ENCODE data around the gene NPAS3. TPM values are rescaled to one million over a fixed set of nuclear protein-coding genes. Genes with fewer than 3 reads are reported as not detected.

The NPAS3 gene
- total RNA-seq, 2 experiments from 2014 or later, result not detected

DNA sequence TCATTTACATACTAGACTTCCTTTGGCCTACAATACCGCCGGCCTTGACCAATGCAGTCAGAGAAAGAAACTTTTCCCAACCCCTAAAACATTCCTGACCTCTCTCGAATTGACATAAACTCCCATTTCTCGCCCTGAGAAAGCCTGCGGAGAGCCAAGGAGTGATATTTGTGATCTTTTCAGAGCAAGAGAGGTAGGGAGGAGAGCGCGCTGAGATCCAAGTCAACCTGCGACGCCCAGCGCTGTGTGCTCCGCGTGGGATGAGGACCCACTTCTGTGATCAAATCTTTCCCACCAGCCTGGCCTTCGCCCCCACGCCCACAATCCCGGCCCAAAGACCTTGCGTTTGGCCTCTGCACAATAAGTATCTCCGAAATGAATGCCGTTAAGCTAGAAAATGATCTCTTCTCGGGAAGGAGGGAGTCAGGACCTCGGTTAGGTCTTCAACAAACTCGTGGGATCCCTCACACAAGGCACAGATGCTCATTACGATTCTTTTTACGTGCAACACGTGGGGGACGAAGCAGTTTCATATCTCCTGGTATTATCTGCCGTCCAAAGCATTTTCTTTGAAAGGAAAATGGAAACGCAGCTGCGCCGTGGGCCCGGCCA lies 6.3 kb upstream of the NPAS3 start:
- DNase-seq (no peak), ATAC-seq (no peak)
- peaks cover 2% of the 10 kb centered on the region for H3K36me3 Mint-ChIP-seq (ENCODE audit: low read depth)
- H3K9me3 Mint-ChIP-seq (ENCODE audit: insufficient read depth), result no peaks in the 10 kb centered on the region
- peaks cover 11% of the 10 kb centered on the region for H3K4me1 Mint-ChIP-seq (ENCODE audit: low read depth)
- H3K27ac Mint-ChIP-seq, result no peak overlapping the region
- POLR2A ChIA-PET, result no interaction called here
- CTCF ChIA-PET, result no interaction called here
- peaks cover 49% of the 10 kb centered on the region for H3K27me3 Mint-ChIP-seq (ENCODE audit: low read depth)
- no peak overlapping the region for H3K4me3 Mint-ChIP-seq

DNA sequence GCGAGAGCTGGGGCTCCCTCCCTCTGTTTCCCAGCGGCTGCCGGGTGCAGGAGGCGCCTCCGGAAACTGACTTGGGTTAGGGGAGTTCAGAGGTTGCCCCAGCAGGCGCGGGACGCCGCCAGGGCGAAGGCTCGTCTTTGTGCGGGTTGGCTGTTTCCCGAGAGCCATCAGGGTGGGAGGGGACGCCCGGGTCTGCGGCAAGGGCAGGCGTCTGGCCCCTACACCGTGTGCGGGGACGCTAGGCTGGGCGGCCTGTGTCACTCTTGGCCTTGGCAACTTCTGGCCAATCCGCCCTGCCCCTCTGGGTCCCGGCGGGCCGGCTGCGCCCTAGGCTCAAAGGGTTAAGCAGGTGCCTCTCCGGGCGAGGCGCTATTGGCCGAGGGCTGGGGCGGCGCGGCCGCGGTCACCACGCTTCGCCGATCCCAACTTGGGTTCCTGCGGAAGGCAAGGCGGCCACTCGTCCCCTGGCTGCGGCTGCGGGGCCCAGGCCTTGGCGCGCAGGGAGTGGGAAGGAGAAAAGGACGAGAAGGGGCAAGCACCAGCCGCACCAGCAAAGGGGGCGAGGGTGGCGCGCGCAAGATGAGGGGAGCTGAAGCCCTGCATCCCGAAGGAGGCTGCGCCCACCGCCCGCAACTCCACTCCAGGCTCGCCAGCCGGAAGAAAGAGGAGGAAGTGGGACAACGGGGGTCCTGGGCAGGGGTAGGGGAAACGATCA lies 5.6 kb upstream of the NPAS3 start:
- CTCF ChIA-PET, result no interaction called here
- no peak overlapping the region for H3K4me3 Mint-ChIP-seq
- no peaks in the 10 kb centered on the region for H3K9me3 Mint-ChIP-seq (ENCODE audit: insufficient read depth)
- peaks cover 55% of the 10 kb centered on the region for H3K27me3 Mint-ChIP-seq (ENCODE audit: low read depth)
- no peak for ATAC-seq
- H3K27ac Mint-ChIP-seq, result no peak overlapping the region
- peaks cover 2% of the 10 kb centered on the region for H3K36me3 Mint-ChIP-seq (ENCODE audit: low read depth)
- POLR2A ChIA-PET, result no interaction called here
- DNase-seq, result no peak
- H3K4me1 Mint-ChIP-seq (ENCODE audit: low read depth), result peaks cover 11% of the 10 kb centered on the region

GRCh38 chr14:32933629-32934072 lies 5.0 kb upstream of the NPAS3 start:
- H3K9me3 Mint-ChIP-seq (ENCODE audit: insufficient read depth), result no peaks in the 10 kb centered on the region
- H3K27me3 Mint-ChIP-seq (ENCODE audit: low read depth), result peaks cover 59% of the 10 kb centered on the region
- POLR2A ChIA-PET, result no interaction called here
- CTCF ChIA-PET, result no interaction called here
- H3K4me3 Mint-ChIP-seq, result peak overlapping the region; percentile 52
- no peak overlapping the region for H3K27ac Mint-ChIP-seq
- ATAC-seq (no peak), DNase-seq (no peak)
- H3K36me3 Mint-ChIP-seq (ENCODE audit: low read depth), result peaks cover 2% of the 10 kb centered on the region
- peaks cover 15% of the 10 kb centered on the region for H3K4me1 Mint-ChIP-seq (ENCODE audit: low read depth)

DNA sequence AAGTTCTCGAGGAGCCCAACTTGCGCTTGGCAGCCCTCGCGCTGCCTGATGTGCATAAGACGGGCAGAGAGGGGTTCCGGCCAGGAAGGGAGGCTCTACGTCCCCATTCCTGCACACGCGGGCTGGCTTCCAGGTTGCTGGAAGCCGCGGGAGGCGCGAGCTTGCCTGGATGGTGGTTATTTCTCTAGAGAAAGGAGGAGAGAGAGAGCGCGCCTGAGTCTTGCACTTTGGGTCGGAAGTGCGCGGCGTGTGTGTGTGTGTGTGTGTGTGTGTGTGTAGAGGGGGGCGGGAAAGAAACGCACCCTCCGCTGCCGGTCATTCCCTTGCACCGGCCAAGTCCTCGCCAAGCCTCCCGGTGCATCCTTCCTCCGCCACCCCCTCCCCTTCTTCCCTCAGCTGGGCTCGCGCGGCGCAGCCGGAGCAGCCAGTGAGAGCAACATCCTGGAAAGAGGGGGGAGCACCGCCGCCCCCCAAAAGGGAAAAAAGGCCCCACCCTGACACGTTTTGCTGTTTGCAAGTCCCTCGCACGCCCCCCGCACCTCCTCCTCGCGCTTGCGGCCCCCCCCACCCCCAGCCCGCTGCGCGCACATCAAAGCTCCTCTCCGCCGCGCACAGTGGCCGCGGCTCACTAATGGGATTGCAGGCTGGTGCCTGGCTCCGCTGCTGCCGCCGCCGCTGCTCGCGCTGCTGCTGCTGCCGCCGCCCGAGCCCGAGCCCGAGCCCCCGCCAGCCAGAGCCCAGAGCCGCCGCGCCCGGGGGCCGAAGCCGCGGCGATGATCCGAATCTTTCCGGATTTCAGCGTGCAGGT lies 4.4 kb upstream of the NPAS3 start:
- DNase-seq (no peak), ATAC-seq (no peak)
- Mint-ChIP-seq H3K4me1 (ENCODE audit: low read depth) (peaks cover 15% of the 10 kb centered on the region), H3K9me3 (ENCODE audit: insufficient read depth) (no peaks in the 10 kb centered on the region), H3K36me3 (ENCODE audit: low read depth) (peaks cover 2% of the 10 kb centered on the region), H3K27me3 (ENCODE audit: low read depth) (peaks cover 56% of the 10 kb centered on the region), H3K27ac (no peak overlapping the region), H3K4me3 (peak overlapping the region; percentile 52)
- POLR2A ChIA-PET, result no interaction called here
- CTCF ChIA-PET, result no interaction called here

GRCh38 chr14:32934881-32935633 lies 3.6 kb upstream of the NPAS3 start:
- peaks cover 63% of the 10 kb centered on the region for H3K27me3 Mint-ChIP-seq (ENCODE audit: low read depth)
- ChIA-PET CTCF (no interaction called here), POLR2A (no interaction called here)
- peaks cover 2% of the 10 kb centered on the region for H3K36me3 Mint-ChIP-seq (ENCODE audit: low read depth)
- peak overlapping the region; percentile 17 for H3K4me3 Mint-ChIP-seq
- peaks cover 18% of the 10 kb centered on the region for H3K4me1 Mint-ChIP-seq (ENCODE audit: low read depth)
- no peak overlapping the region for H3K27ac Mint-ChIP-seq
- no peaks in the 10 kb centered on the region for H3K9me3 Mint-ChIP-seq (ENCODE audit: insufficient read depth)
- ATAC-seq (no peak), DNase-seq (no peak)

- no peaks in the 10 kb centered on the region for H3K9me3 Mint-ChIP-seq (ENCODE audit: insufficient read depth)
- H3K4me1 Mint-ChIP-seq (ENCODE audit: low read depth), result peaks cover 13% of the 10 kb centered on the region
- H3K36me3 Mint-ChIP-seq (ENCODE audit: low read depth), result no peaks in the 10 kb centered on the region
- no peak overlapping the region for H3K27ac Mint-ChIP-seq
- POLR2A ChIA-PET, result no interaction called here
- ATAC-seq (peak; percentile 61), DNase-seq (no peak)
- H3K27me3 Mint-ChIP-seq (ENCODE audit: low read depth), result peaks cover 56% of the 10 kb centered on the region
- CTCF ChIA-PET, result no interaction called here
- H3K4me3 Mint-ChIP-seq, result peak overlapping the region; percentile 62
These were observed 781 bp downstream of the NPAS3 start for GRCh38 chr14:32939254-32940065.

GRCh38 chr14:32940066-32940651 lies 1.5 kb downstream of the NPAS3 start:
- ChIA-PET CTCF (no interaction called here), POLR2A (no interaction called here)
- Mint-ChIP-seq H3K4me3 (peak overlapping the region; percentile 62), H3K27ac (no peak overlapping the region), H3K9me3 (ENCODE audit: insufficient read depth) (no peaks in the 10 kb centered on the region), H3K27me3 (ENCODE audit: low read depth) (peaks cover 53% of the 10 kb centered on the region), H3K4me1 (ENCODE audit: low read depth) (peaks cover 10% of the 10 kb centered on the region), H3K36me3 (ENCODE audit: low read depth) (no peaks in the 10 kb centered on the region)
- ATAC-seq, result no peak
- DNase-seq, result no peak

DNA sequence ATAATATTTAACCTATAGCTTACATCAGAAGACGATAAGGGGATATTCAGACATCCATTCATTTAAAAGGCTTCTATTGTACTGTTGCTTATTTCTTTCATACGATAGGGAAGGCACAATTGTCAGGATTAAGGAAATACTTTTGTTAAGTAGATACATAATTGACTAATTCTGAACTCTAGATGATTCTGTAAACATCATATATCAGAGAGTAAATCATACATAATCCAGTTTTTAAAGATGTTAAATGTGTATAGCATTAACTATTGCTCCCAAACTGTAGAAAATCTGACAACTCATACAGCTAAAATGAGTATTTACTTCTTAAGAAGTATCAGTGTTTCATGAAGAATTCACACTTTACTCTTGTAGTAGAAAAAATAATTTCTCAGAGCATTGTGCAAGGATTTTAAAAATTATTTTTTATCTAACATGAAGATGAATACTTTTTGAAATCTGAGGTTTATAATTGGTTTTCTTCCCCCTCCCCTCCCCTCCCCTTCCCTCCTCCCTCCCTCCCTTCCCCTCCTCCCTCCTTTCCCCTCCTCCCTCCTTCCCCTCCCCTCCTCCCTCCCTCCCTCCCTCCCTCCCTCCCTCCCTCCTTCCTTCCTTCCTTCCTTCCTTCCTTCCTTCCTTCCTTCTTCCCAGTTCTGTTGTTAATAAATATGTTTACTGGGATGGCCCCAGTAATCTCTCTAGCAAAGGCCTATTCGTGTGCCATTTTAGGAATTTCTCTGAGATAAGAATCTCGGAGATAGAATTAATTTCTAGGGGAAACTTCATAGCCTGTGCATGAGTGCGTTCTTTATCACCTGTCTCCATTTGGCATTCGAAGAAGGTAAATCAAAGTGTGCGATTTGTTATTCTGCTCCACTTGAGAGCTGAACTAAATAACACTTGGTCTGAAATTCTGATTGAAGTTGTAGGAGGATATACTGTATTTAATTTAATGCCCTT lies 2.3 kb downstream of the NPAS3 start:
- Mint-ChIP-seq H3K9me3 (ENCODE audit: insufficient read depth) (no peaks in the 10 kb centered on the region), H3K27me3 (ENCODE audit: low read depth) (peaks cover 45% of the 10 kb centered on the region), H3K4me3 (no peak overlapping the region), H3K4me1 (ENCODE audit: low read depth) (peaks cover 7% of the 10 kb centered on the region), H3K27ac (no peak overlapping the region), H3K36me3 (ENCODE audit: low read depth) (no peaks in the 10 kb centered on the region)
- ChIA-PET CTCF (no interaction called here), POLR2A (interaction anchor here (0.7 kb wide), 1 partner anchor 463 kb away, joined by 3 read pairs; no protein-coding TSS in a partner anchor)
- ATAC-seq (no peak), DNase-seq (no peak)

DNA sequence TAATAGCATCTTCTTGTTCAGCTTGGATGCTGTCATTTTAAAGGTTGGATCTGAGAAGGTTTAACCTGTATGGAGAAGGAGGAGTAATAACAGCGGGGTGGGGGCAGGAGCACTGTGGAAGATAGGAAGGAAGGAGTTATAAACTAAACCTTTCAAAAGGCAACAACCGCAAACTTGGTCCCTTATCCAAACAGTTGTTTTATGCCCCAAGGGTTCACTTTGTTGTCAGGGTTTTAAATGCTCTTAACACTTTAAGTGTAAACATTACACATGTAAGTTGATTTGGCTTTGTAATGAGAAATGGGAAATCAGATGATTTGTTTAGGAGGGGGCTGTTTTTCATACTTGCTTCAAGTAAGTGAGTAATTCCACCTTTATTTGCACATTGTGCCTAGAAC lies 3.0 kb downstream of the NPAS3 start:
- Mint-ChIP-seq H3K9me3 (ENCODE audit: insufficient read depth) (no peaks in the 10 kb centered on the region), H3K27me3 (ENCODE audit: low read depth) (peaks cover 40% of the 10 kb centered on the region), H3K4me3 (no peak overlapping the region), H3K36me3 (ENCODE audit: low read depth) (no peaks in the 10 kb centered on the region), H3K4me1 (ENCODE audit: low read depth) (peaks cover 7% of the 10 kb centered on the region), H3K27ac (no peak overlapping the region)
- DNase-seq (no peak), ATAC-seq (no peak)
- ChIA-PET POLR2A (no interaction called here), CTCF (interaction anchor here (1.3 kb wide), 1 partner anchor 851 kb away, joined by 3 read pairs; no protein-coding TSS in a partner anchor)

DNA sequence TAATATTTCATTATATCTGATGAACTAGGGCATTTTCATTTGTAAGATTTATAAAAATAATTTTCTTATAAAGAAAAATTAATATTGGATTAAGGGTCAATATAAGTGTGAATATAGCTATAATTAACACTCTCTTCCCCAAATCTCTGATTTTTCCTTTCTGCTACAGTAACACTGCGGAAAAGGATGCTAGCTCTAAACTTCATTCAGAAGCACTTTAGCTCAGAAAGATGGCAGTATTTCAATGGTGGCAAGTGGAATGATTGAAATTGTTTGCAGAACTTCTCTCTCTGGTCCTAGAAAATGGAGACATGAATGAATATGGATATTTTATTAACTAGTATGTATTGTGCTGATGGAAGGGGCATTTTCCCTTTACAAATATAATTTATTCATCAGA lies 8.4 kb downstream of the NPAS3 start:
- H3K27me3 Mint-ChIP-seq (ENCODE audit: low read depth), result peaks cover 9% of the 10 kb centered on the region
- ATAC-seq (no peak), DNase-seq (no peak)
- H3K36me3 Mint-ChIP-seq (ENCODE audit: low read depth), result no peaks in the 10 kb centered on the region
- no peaks in the 10 kb centered on the region for H3K4me1 Mint-ChIP-seq (ENCODE audit: low read depth)
- ChIA-PET CTCF (no interaction called here), POLR2A (no interaction called here)
- H3K27ac Mint-ChIP-seq, result no peak overlapping the region
- H3K9me3 Mint-ChIP-seq (ENCODE audit: insufficient read depth), result no peaks in the 10 kb centered on the region
- no peak overlapping the region for H3K4me3 Mint-ChIP-seq

All from activated CD8-positive, alpha-beta T cell treated with anti-CD3 and anti-CD28 coated beads, Interleukin-2, amount 10 ng/mL, durations not matched to agents 7 days and 5 days (primary cell).